GM12878 (cell line): ENCODE results near the gene KIRREL2. TPM values are rescaled to one million over a fixed set of nuclear protein-coding genes. Genes with fewer than 3 reads are reported as not detected.

Experiments used
- ATAC-seq: fragments of 200-7000 bp; cut with Tn5 transposase; 3 replicates; pipeline ENCODE4 v1.9.1; 2020; ENCODE audit warnings: mild to moderate bottlenecking, moderate library complexity
- BruUV-seq: library from RNA; stranded (reverse); fragments of 400-500 nt; replicated peaks from 2 replicates; lab custom pipeline; 2021; lab: Mats Ljungman, UMichigan
- CTCF ChIA-PET: fragments of 300-600 bp; sonication (Branson Sonifier 250); formaldehyde crosslinking; extraction: SDS; loops from one replicate; lab custom pipeline; 2021; ENCODE audit warnings: inconsistent platforms; lab: Yijun Ruan, JAX
- POLR2A ChIA-PET: fragments of 350-600 bp; formaldehyde crosslinking; extraction: SDS; loops from one replicate; lab custom pipeline; 2021; ENCODE audit warnings: inconsistent platforms; lab: Charles Lee
- RAD21 ChIA-PET: fragments of 300-600 bp; sonication (Branson Sonifier 250); formaldehyde crosslinking; loops from one replicate; lab custom pipeline; 2023; ENCODE audit warnings: antibody characterized with exemption; ENCODE audit not compliant: unreplicated experiment; lab: Charles Lee
- SMC1A ChIA-PET: fragments of 300-600 bp; sonication (Branson Sonifier 250); formaldehyde crosslinking; loops from one replicate; lab custom pipeline; 2023; ENCODE audit not compliant: unreplicated experiment, uncharacterized antibody; lab: Charles Lee
- DNase-seq: peaks from one replicate; pipeline ENCODE4 v3.0.0-alpha.2; 2011; ENCODE audit warnings: low read depth, low spot score
- FAIRE-seq: peaks from 3 replicates; lab custom pipeline; 2011; peaks lifted over from hg19 to GRCh38; lab: Jason Lieb, UNC
- H2AFZ ChIP-seq: 2 replicates; pipeline ENCODE4 v1.6.0; 2011; ENCODE audit warnings: low read depth, low read length, control low read depth; ENCODE audit not compliant: control insufficient read depth
- H3K27ac ChIP-seq: 2 replicates; pipeline ENCODE4 v1.5.1; 2011; ENCODE audit warnings: control low read depth; ENCODE audit not compliant: control insufficient read depth, insufficient read depth
- H3K27me3 ChIP-seq, 2 experiments: replicated peaks in 1 of 2; 2 replicates each; pipeline versions ENCODE4 v1.6.0 to v1.6.1; 2011; ENCODE audit warnings: low read length in 1 of 2; ENCODE audit not compliant: control insufficient read depth in 2 of 2, insufficient read depth in 2 of 2
- H3K36me3 ChIP-seq, 2 experiments: 2 replicates each; pipeline ENCODE4 v1.5.1; 2011; ENCODE audit warnings: low read length in 1 of 2; ENCODE audit not compliant: control insufficient read depth in 2 of 2, insufficient read depth in 2 of 2
- H3K4me1 ChIP-seq: 2 replicates; pipeline ENCODE4 v1.6.1; 2011; ENCODE audit warnings: mild to moderate bottlenecking, low read length, moderate library complexity, mixed read lengths; ENCODE audit not compliant: control insufficient read depth, insufficient read depth
- H3K4me2 ChIP-seq: 2 replicates; pipeline ENCODE4 v1.6.0; 2011; ENCODE audit warnings: control low read depth; ENCODE audit not compliant: control insufficient read depth, insufficient read depth
- H3K4me3 ChIP-seq: fragments of 200-600 bp; sonication (generic); 2 replicates; pipeline ENCODE4 v1.5.1; 2016
- H3K79me2 ChIP-seq: 2 replicates; pipeline ENCODE4 v1.6.0; 2011; ENCODE audit warnings: low read length; ENCODE audit not compliant: control insufficient read depth, insufficient read depth
- H3K9ac ChIP-seq: 2 replicates; pipeline ENCODE4 v1.8.0; 2011; ENCODE audit warnings: low read length, control low read depth, mixed read lengths; ENCODE audit not compliant: control insufficient read depth, insufficient read depth
- H3K9me3 ChIP-seq: replicated peaks from 3 replicates; pipeline ENCODE4 v1.5.1; 2011; ENCODE audit warnings: mild to moderate bottlenecking, low read length; ENCODE audit not compliant: control insufficient read depth, insufficient read depth
- H4K20me1 ChIP-seq: 2 replicates; pipeline ENCODE4 v1.6.0; 2011; ENCODE audit not compliant: control insufficient read depth, insufficient read depth
- CUX1 ChIP-seq: IDR thresholded peaks from 2 replicates; pipeline ENCODE4 v1.6.1; 2012; ENCODE audit warnings: improper control_type of control experiment, low read depth, low read length; ENCODE audit not compliant: insufficient replicate concordance
- MTA2 ChIP-seq: fragments of 450-650 bp; IDR thresholded peaks from 2 replicates; pipeline ENCODE4 v1.6.1; 2016; ENCODE audit warnings: low read depth, mild to moderate bottlenecking, moderate library complexity
- PAX8 ChIP-seq: fragments of 450-650 bp; IDR thresholded peaks from 2 replicates; pipeline ENCODE4 v1.6.1; 2017; ENCODE audit warnings: mild to moderate bottlenecking, moderate library complexity
- STAT3 ChIP-seq: IDR thresholded peaks from 2 replicates; pipeline ENCODE4 v1.6.1; 2011; ENCODE audit warnings: low read depth, low read length, improper control_type of control experiment
- TARDBP ChIP-seq: IDR thresholded peaks from 2 replicates; pipeline ENCODE4 v1.6.1; 2016; ENCODE audit warnings: borderline replicate concordance
- ZNF687 ChIP-seq: fragments of 450-650 bp; IDR thresholded peaks from 2 replicates; pipeline ENCODE4 v1.6.1; 2017; ENCODE audit warnings: mild to moderate bottlenecking, moderate library complexity
- WGBS: methylation state at CpG from one replicate; pipeline ENCODE4 v1.1.6; 2016; ENCODE audit warnings: low lambda C conversion rate; ENCODE audit not compliant: insufficient replicate concordance, insufficient coverage; ENCODE audit errors: missing lambda C conversion rate; 5-methylcytosine and 5-hydroxymethylcytosine counted together
- in situ Hi-C: fragments of 300-500 bp; cut with MboI; formaldehyde crosslinking; loops from 9 replicates; pipeline ENCODE4 v1.14.3; 2018; ENCODE audit warnings: mixed read lengths
- intact Hi-C: fragments of 100-400 bp; cut with micrococcal nuclease; formaldehyde crosslinking; loops from one replicate; pipeline ENCODE4 v1.14.2; 2022; ENCODE audit not compliant: unreplicated experiment
- polyA plus RNA-seq, 11 experiments: library from polyadenylated mRNA; depleted of rRNA in 4 of 11; unstranded in 6 of 11; stranded (reverse) in 5 of 11; fragments of >200 nt; fragmentation: Nextera tagmentation in 4 of 11; fragmentation: Illumina TruSeq in 1 of 11; extraction: Ambion mirVana in 4 of 11; extraction: Trizol in 1 of 11; gene quantifications; 1 replicate in 1 of 11; 2 replicates in 10 of 11; pipeline versions ENCODE4 v1.2.1 to v1.2.3, GENCODE V29; 2011 to 2016; ENCODE audit warnings: inconsistent platforms in 2 of 11, missing spikeins in 2 of 11, low read depth in 1 of 11
- total RNA-seq, 4 experiments: library from RNA; depleted of rRNA in 3 of 4; stranded (reverse); fragments of >200 nt in 3 of 4; fragmentation: Illumina TruSeq in 1 of 4; extraction: Trizol in 1 of 4; gene quantifications; 2 replicates each; pipeline versions ENCODE4 v1.2.1 to v1.2.3, GENCODE V29; 2013 to 2021

KIRREL2 gene
- total and polyA plus RNA-seq, 10 of the 15 experiments (the other 5 are each of a cell fraction or from before 2014, with no cell fraction given): 0.03 to 0.06 TPM; not detected in 8

GRCh38 chr19:35898499-35898809 is 41.7 kb downstream of the KIRREL2 start:
- H3K79me2 ChIP-seq: peaks cover 36% of the 10 kb centered on the region
- H3K27ac ChIP-seq: peak overlapping the region; percentile 96
- no peak overlapping the region for H2AFZ ChIP-seq
- intact Hi-C loops (no loop called here), in situ Hi-C loops (no loop called here)
- no peaks in the 10 kb centered on the region for H4K20me1 ChIP-seq
- H3K27me3 ChIP-seq: no peaks in the 10 kb centered on the region
- 1% methylated on average over 17 of the region's 17 CpGs for WGBS
- H3K36me3 ChIP-seq: peaks cover 10 to 14% of the 10 kb centered on the region in 2 experiments; a peak in 3 of 4 replicates
- no peaks in the 10 kb centered on the region for H3K9me3 ChIP-seq
- RAD21 ChIA-PET: interaction anchor here (0.9 to 1.6 kb wide), 3 partner anchors 15 to 32 kb away, joined by 4 to 10 read pairs (median 6); no protein-coding TSS in a partner anchor
- no TSS peak for BruUV-seq
- no peak for DNase-seq
- SMC1A ChIA-PET: interaction anchor here (1.0 kb wide), 1 partner anchor 16 kb away, joined by 3 read pairs; no protein-coding TSS in a partner anchor
- no peak for ATAC-seq
- POLR2A ChIA-PET: interaction anchor here (0.6 kb wide), 1 partner anchor 32 kb away, joined by 3 read pairs; no protein-coding TSS in a partner anchor
- peaks cover 27% of the 10 kb centered on the region for H3K4me1 ChIP-seq
- H3K4me2 ChIP-seq: peak overlapping the region; percentile 52
- TF ChIP-seq CUX1: no peak
- TF ChIP-seq ZNF687: no peak
- TF ChIP-seq PAX8: no peak
- no peak for TF ChIP-seq MTA2
- TF ChIP-seq STAT3: no peak
- no peak for TF ChIP-seq TARDBP
- CTCF ChIA-PET: interaction anchor here (0.7 to 2.3 kb wide), 4 partner anchors 10 to 33 kb away, joined by 3 to 8 read pairs (median 3); no protein-coding TSS in a partner anchor
- peak overlapping the region; percentile 96 for H3K4me3 ChIP-seq
- peak overlapping the region; percentile 78 for H3K9ac ChIP-seq
- no peak for FAIRE-seq
